Fibroblast of skin of left quadriceps (primary cell): ENCODE measurements around the gene PEX3.
"Not testable (repeated sequence)": the region's sequence is repeated elsewhere in the genome, so short reads cannot be mapped to it uniquely, and the experiment has no call there.

Source experiments
- DNase-seq, 2 experiments: peaks; one replicate each; pipeline ENCODE4 v3.0.0-alpha.2; 2013; ENCODE audit warnings: low read depth in 2 of 2

Gene PEX3

DNA sequence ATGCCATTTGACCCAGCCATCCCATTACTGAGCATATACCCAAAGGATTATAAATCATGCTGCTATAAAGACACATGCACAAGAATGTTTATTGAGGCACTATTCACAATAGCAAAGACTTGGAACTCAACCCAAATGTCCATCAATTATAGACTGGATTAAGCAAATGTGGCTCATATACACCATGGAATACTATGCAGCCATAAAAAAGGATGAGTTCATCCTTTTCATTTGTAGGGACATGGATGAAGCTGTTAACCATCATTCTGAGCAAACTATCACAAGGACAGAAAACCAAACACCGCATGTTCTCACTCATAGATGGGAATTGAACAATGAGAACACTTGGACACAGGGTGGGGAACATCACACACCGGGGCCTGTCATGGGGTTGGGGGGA, 2.7 kb upstream of the PEX3 start:
- not testable (repeated sequence) for DNase-seq

DNA sequence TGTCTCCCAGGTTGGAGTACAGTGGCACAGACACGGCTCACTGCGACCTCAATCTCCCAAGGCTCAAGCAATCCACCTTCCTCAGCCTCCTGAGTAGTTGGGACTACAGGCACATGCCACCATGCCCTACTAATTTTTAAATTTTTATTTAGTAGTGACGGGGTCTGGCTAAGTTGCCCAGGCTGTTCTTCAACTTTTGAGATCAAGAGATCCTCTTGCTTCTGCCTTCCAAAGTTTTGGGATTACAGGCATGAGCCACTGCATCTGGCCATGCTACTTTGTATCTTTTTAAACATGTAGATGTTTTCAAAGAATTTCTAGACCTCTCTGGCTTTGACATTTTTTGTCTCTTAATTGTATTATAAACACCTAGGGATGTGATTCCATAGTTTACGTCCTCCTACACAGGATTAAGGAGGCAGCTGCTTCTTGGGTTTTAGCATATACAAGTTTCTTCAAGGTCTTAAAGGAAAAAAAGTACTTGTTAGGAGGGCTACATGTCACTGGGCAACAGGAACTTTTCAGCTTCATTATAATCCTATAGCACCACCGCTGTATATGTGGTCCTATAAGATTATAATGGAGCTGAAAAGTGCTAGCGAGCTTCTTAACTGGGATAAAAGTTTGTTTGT, 1.4 kb upstream of the PEX3 start:
- no peak for DNase-seq

DNA sequence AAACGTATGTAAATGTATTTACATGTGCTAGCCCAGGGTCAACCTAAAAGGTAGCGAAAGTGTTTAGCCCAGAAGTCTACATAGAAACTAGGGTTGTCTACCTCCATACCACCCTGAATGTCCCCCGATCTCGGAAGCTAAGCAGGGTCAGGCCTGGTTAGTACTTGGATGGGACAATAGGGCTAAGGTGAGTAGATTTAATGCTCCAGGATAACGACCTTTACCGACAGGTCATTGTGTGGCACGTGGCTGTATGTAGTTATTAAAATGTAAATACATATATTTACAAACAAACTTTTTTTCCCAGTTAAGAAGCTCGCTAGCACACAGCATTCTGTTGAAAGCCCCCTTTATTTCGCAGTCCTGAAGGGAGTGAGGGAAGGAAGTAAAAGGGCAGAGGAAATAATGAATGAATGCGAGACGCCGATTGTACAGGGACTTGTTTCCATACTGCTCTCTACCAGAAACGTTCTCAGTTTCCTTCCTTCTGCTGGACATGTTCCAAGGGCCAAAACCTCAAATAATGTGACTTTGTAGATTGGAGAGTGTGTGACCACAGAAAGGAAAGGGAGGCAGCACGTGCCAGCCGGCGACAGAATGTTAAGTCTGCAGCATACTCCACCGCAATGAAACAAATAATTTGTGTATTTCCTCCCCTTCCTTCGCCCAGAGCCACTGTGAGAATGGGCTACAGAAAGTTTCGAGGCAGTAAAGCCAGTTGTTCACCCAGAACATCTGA, 722 bp upstream of the PEX3 start:
- DNase-seq, result no peak

DNA sequence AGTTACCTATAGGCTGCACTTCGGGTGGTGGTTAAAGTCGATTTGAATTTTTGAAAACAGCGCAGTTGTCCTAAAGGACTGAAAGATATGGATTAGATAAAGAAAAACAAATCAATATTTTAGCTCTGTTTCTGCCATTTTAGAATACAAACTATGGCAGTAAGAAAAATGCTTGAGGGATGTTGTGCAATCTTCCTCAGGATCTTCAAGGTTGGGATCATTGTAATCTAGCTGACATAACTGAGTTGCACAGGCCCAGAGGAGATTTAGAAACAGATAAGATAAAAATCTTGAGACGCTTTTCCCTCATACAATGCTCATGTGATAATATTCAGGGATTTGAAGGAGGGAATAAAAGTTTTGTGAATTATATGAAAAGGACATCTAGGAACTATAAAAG, 926 bp downstream of the PEX3 start:
- no peak for DNase-seq

DNA sequence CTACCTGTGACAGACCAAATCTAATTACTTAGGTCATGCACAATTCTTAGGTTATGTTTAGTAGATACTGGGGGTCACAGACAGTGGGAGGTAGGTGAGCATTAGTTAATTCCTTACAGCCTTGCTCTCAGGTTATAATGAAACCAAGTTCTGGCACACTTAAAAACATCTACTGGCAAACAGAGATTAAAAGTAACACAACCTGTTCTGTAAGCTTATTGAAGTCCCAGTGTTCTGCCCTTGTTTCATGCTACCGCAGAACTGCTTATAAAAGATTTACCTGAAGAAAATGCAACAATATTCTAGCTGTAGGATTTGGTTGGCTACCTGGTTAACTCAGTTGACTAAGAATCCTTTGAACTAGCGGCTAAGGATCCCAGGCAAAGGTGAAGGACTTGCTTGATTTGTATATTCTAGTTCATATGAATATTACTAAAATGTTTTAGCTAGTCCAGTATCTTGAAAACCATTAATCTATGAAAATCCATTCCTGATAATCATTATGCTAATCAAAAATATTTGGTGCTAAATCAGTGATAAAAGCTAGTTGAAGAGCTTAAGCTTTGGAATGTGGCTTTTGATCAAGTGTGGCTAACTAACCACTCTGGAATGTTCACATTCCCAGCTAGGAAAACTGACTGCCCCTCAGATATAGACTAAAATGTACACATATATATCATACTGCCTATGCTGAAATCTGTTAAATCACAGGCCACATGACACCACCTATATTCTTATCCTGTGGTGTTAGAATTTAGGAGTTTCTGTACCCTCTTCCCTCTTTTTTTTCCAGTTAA, 7.2 kb downstream of the PEX3 start:
- DNase-seq, result no peak

DNA sequence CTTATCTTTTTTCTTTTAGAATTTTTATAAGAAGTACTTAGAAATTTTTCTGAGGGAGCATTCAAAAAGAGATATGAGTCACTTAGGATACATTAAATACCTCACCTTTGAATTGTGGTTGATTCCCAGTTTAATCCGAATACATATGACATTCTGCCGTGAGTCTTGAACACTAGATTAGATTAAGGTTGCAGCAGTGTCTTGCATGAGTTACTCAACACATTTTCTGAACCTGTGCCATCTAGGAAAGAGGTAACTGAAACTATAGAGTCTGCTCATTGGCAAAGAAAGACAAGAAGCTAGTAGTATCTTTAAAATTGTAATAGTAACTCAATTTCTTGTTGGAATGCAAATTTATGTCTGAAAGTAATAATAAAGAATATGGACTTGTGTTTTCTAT, 14.9 kb downstream of the PEX3 start:
- no peak for DNase-seq

DNA sequence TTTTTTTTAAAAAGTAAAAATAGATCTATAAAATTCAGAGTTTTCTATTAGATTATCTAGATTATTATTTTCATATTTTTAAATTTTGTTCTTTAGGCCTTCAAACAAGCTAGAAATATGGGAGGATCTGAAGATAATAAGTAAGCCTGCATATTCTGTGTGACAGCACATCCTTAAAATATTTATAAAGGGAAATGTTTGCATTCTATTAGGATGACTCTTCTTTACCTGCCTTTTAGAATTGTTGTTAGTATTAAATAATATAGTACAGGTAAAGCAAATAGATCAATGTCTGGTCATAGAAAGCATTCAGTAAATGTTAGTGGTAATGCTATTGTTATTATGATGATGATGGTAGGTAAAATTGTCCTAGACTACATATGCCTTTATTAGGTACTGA, 17.4 kb downstream of the PEX3 start:
- no peak for DNase-seq

DNA sequence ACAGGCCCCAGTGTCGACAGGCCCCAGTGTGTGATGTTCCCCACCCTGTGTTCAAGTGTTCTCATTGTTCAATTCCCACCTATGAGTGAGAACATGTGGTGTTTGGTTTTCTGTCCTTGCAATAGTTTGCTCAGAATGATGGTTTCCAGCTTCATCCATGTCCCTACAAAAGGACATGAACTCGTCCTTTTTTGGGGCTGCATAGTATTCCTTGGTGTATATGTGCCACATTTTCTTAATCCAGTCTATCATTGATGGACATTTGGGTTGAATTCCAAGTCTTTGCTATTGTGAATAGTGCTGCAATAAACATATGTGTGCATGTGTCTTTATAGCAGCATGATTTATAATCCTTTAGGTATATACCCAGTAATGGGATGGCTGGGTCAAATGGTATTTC, 18.2 kb downstream of the PEX3 start:
- DNase-seq, result not testable (repeated sequence)

DNA sequence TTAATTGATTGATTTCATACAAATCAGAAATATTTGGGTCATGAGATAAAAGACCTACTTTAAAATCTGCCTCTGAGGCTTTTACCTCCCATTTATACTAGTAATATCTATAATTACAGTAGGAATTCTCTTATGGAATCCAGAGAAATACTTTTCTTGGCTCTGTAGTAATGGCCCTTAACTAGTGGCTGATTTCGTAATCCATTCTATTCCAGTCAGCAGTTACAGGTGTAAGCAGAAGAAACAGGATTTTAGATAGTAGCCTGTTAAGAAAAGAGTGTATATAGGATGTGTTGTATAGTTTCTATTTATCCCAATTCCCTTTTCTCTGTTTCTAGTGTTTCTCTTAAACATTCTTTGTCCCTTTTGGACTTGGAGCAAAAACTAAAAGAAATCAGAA, 21.2 kb downstream of the PEX3 start:
- DNase-seq, result no peak

DNA sequence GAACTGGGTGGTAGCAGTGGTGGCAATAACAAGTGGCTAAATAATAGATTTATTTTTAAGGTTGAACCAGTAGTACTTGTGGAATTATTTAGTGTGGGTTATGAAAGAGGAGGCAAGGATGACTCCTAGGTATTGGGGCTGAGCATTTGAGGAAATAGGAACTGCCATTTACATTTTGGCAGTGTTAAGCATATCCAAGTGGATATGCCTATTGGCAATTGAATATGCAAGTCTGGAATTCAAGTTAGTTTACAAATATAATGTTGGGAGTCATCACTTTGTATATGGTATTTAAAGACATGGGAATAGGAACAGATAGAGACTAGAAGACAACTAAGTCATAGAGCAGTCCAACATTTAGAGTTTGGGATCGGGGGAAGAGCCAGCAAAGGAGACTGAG, 25.9 kb downstream of the PEX3 start:
- DNase-seq, result no peak

DNA sequence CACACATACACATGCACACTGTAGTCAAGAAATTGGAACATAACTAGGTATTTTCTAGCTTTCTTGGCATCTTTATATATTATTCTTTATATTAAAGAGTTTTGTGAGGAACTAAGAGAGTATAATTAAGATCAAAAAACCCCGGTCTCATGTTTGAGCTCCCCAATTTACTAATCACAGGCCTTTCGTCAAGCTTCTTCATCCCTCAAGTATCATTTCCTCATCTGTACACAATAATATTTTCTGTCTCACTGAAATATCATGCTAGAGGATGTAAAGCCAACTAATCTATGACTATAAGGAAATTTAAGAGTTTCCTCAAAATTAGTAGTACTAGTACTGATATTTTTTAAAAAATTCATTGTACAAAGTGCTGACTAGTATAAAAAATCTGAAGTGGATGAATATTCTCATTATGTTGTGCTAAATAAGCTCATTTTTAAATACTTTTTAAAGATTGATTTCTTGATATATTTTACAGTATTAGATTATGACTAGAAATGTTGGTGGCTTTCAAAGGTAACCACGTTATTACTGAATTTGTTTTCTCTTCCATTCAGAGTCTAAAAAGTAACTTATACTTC, 28.0 kb downstream of the PEX3 start:
- DNase-seq, result no peak

DNA sequence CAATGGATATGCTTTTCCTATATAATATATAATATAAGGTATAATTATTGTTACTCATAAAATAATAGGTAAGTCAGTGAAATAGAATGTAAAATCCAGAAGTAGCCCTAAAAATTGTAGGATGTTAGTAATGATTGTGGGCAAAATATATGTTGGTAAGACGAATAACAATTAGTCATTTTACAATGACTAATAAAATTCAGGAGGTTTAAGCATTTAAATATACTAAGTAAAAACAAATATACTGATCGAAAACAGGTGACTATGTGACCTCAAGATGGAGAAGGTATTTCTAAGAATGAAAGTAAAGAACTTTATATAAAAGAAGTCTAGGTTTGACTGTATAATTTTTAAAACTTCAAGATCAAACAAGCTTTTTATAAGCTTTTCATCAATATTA, 32.0 kb downstream of the PEX3 start:
- no peak for DNase-seq

DNA sequence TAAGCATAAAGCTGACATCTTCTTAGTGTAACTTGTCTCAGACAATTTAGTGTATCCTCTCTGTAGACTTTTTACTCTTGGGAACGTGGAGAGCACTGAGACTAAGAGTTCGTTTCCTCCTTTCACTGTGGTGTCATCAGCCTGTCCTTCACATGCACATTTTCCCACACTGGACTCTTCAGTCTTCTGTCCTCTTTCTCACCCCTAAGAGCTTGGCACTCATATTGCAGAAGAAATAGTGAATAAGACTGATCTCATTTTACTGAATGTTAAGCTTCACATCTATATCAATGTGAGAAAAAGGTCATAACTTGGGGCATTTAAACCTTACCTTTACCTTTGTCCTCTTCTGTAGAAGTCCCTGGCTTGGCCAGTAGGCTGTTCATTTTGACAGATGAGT, 35.4 kb downstream of the PEX3 start:
- DNase-seq, result no peak

DNA sequence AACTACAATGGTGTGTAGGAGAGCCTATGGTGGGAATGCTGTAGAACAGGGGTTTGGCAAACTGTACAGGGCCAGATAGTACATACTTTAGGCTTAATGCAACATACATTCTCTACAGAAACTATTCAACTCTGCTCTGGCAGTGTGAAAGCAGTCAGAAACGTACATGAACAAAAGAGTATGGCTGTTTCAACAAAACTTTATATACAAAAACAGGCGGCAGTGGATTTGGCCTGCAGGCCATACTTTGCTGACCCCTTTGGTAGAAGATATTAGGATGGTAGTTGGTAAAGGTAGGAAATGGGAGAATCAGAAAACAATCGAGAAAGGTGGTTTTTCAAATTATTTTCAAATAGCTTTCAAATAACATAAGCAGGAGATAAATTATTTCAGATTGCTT, 36.1 kb downstream of the PEX3 start:
- no peak for DNase-seq

DNA sequence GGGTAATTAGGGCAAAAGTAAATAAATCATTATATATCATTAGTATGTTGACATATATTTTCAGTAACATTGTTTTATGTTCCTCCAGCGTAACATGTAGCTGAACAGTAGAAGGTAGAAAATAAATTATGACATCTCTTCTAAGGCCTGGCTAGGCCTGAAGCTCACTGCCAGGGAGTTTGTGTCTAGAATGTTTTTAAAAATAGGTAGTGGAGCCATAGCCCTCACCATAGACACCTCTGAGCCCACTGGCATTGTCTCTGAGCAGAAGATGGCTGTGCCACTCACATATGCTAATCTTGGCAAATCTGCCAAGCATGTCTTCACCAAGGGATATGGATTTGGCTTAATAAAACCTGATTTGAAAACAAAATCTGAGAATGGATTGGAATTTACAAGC, 39.6 kb downstream of the PEX3 start:
- no peak for DNase-seq

DNA sequence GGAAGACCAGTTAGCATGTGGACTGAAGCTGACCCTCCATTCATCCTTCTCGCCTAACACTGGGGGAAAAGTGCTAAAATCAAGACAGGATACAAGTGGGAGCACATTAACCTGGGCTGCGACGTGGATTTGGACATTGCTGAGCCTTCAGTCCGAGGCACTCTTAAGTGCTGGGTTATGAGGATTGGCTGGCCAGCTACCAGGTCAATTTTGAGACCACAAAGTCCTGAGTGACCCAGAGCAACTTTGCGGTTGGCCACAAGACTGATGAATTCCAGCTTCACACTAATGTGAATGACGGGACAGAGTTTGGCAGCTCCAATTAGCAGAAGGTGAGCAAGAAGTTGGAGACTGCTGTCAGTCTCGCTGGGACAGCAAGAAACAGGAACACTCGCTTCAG, 40.2 kb downstream of the PEX3 start:
- no peak for DNase-seq

DNA sequence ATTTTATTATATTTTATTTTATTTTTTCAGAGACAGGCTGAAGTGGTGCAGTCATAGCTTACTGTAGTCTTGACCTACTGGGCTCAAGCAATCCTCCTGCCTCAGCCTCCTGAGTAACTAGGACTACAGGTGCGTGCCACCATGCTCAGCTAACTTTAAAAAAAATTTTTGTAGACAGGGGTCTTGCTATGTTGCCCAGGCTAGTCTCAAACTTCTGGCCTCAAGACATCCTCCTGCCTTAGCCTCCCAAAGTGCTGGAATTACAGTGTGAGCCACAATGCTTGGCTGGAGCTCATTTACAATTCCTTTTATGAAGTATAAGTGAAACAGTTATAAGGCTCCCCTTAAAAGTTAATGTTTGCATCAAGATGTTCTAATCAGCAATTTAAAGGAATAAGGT, 46.4 kb downstream of the PEX3 start:
- DNase-seq, result no peak

DNA sequence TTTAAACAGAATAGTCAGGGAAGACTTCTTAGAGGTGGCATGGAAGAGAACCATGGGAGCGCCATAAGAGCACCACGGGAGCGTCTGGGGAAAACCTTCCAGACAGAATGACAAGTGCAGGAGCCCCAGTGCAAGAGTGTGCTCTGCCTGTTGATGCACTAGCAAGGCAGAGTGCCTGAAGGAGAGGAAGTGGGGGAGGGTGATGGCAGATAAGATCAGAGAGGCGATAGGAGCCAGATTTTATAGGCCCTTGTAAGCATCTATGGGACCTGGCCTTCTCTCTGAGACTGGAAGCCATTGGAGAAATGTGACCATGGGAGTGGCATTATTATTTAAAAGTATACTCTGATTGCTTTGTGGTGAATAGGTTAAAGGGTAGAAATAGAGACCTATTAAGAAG, 47.8 kb downstream of the PEX3 start:
- no peak for DNase-seq

DNA sequence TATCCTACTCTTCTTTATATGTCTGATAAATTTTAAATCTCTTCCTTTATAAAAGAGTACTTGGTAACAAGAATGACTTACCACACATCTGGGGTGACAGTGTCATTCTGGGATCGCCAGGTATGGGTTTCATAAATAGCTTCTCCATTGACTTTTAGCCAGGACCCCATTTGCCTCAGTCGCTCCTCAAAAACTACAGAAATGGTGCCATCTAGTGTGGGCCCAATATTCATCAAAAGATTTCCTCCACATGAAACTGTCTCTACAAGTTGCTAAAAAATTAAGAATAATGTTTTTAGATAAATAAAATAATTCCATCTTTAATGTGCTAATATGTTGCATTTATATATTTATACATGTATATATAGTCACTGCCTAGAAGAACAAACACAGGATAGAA, 51.2 kb downstream of the PEX3 start:
- DNase-seq, result no peak

DNA sequence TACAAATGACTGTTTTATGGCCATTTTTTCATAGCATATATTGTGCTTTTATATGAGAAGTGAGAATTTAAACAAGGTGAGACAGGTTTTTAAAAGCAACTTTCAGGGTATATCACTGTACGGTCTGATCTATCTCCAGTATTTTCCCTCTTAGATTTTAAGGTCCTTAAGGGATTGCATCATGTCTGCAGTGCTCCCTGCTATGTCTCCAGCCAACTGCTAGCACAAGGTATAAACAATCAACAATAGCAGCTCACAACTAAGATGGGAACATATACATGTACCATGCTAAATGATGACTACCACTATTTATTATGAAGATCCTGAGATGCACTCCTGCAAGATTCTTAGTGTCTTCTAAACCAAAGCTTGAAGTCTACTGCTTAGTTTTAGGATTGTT, 53.8 kb downstream of the PEX3 start:
- no peak for DNase-seq

DNA sequence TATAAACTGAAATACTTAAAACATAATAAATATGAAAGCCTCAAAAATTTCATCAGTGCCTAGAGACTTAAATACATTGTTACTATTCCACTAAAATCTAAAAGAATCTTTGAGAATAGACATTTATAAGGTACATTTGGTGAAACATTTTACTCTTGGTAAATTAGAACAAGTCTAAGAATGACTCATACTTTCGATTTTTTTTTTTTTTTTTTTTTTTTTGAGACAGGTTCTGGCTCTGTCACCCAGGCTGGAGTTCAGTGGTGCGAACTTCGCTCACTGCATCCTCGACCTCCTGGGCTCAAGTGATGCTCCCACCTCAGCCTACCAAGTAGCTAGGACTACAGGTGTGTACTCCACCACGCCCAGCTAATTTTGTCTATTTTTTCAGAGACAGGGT, 54.5 kb downstream of the PEX3 start:
- no peak for DNase-seq

DNA sequence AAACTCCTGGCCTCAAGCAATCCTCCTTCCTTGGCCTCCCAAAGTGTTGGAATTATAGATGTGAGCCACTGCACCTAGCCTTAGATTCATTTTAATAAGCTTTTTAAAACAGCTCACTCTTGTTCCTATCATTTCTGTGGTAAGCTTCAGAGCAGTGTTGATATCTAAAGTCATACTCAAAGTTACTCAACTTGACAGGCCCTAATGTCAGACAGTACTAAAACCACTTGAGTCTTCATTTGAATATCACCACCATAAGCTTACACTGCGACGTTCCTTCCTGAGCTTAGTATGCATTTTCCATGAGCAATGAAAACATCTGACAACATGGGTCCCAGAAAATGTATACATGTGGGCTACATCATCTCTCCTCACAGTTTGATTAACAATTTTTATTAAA, 54.9 kb downstream of the PEX3 start:
- no peak for DNase-seq

DNA sequence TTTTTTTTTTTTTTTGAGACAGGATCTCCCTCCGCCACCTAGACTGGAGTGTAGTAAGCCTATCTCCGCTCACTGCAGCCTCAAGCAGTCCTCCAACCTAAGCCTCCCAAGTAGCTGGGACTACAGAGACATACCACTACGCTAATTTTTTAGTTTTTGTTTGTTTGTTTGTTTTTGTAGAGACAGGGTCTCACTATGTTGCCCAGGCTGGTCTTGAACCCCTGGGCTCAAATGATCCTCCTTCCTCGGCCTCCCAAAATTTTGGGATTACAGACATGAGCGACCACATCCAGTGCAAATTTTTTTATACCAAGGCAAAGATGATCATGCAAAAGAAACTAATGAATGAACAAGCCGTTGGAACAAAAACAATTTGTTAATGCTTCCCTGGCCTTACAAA, 55.6 kb downstream of the PEX3 start:
- no peak for DNase-seq
